Superior temporal gyrus (tissue), 1 donor: ENCODE results near the gene SLC34A3.
A peak's percentile ranks its signal among the peaks of the same experiment; 100 is the strongest.

Source experiments
- DNase-seq: peaks from one replicate; pipeline ENCODE4 v3.0.0-alpha.2; 2016; ENCODE audit errors: extremely low spot score

Gene SLC34A3

GRCh38 chr9:137217276-137218211, 13.2 kb upstream of the SLC34A3 start:
- DNase-seq: no peak

DNA sequence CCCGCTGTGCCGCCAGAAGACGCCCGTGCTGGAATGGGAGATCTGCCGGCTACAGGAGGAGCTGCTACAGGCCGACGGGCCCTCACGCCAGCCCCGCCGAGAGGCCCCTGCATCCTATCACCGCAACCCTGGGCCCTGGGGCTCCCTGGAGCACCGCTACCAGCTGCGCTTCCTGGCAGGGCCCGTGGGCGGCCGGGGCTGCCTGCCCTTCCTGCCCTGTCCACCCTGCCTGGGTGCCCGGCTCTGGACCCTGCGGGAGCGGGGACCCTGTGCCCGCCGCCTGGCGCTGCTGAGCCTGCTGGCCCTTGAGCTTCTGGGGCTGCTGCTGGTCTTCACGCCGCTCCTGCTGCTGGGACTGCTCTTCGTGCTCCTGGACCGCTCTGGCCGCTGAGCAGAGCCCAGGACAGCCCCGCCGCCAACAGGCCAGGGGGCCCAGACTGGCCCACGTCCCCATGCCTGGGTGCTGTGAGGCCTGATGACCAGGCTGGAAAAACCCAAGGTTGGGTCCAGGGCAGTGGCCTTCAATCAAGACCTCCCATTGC, 12.4 kb upstream of the SLC34A3 start:
- no peak for DNase-seq

- DNase-seq: no peak
Observed at GRCh38 chr9:137218754-137219271, 11.9 kb upstream of the SLC34A3 start.

DNA sequence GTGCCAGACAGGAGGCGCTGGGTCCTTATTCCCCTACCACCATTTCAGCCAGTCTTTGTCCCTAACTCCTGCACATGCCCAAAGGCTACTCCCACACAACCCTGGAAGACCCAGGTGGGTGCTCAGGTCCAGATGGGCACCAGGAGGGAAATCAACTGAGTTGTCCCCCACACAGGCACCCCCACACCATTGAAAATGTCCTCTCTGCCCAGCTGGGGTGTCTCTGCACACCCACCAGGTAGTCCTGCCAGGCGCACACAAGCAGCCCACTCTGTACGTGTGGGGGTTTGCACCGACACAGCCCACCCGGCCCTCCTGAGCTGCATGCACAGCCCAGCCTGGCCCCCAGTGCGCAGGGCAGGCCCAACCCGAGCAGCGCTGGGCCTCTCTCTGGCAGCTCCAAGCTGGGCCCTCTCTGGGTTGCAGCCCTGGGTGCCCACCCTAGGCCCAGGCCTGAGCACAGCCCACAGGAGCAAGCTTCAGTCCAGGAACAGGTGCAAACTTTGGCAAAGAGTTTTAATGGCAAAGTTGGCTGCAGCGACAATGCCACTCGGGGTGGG, 10.9 kb upstream of the SLC34A3 start:
- no peak for DNase-seq

DNA sequence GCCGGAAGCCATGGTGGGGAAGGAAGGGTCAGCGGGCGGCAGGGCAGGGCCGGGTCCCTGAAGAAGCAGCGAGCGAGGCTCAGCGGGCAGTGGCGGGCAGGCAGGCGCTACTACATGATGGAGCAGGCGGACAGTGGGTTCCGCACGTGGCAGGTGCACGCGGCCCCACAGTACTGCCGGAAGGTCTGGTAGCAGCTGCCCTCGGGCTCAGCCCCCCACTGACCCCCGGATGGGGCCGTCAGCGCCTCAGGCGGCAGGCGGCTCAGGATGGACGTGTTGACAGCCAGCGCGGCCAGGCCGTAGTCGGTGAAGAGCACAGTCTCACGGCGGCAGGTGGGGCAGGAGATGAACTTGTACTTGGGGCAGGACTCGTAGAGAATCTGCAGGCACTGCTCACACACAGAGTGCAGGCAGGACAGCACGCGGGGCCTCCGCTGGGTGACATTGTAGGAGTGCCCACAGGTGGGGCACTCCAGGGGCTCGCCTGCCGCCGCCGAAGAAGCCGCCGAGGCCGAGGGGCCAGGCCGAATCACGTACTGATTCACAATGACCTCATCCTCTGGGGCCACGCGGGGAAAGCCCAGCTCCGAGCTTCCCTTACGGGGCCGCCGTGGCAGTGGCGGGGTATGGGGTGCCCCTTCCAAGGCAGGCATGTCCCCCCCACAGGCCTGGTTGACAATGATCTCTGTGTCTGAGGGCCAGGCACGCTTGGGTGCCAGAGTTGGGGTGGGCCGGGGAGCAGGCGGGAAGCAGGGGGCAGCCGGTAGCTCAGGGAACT, 10.2 kb upstream of the SLC34A3 start:
- DNase-seq: no peak

DNA sequence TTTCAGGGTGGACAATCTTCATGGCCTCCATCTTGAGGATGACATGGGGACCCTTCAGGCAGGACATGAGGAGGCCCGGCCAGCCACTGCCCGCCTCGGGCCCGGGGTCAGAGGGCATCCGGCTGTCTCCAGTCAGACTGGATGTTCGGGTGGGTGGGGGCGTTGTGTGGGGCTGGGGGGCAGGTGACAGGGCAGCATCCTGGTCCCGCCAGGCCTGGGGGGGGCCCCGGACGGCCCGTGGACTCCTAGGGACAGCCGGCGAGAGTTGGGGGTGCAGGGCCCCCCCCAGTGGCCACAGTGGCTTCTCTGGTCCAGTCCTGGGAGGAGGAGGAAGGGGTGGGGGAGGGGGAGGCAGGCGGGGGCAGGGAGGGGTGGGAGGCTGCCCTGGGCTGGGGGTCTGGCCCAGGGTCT, 9.6 kb upstream of the SLC34A3 start:
- DNase-seq: no peak

- DNase-seq: no peak
Observed at GRCh38 chr9:137221506-137222111, 9.1 kb upstream of the SLC34A3 start.

- DNase-seq: no peak
Observed at GRCh38 chr9:137222190-137223077, 8.3 kb upstream of the SLC34A3 start, which contains the start of gene RNF208. TSS of gene RNF208 (minus strand) at chr9:137222240. CDS start at chr9:137221212, 1,028 bp downstream.

DNA sequence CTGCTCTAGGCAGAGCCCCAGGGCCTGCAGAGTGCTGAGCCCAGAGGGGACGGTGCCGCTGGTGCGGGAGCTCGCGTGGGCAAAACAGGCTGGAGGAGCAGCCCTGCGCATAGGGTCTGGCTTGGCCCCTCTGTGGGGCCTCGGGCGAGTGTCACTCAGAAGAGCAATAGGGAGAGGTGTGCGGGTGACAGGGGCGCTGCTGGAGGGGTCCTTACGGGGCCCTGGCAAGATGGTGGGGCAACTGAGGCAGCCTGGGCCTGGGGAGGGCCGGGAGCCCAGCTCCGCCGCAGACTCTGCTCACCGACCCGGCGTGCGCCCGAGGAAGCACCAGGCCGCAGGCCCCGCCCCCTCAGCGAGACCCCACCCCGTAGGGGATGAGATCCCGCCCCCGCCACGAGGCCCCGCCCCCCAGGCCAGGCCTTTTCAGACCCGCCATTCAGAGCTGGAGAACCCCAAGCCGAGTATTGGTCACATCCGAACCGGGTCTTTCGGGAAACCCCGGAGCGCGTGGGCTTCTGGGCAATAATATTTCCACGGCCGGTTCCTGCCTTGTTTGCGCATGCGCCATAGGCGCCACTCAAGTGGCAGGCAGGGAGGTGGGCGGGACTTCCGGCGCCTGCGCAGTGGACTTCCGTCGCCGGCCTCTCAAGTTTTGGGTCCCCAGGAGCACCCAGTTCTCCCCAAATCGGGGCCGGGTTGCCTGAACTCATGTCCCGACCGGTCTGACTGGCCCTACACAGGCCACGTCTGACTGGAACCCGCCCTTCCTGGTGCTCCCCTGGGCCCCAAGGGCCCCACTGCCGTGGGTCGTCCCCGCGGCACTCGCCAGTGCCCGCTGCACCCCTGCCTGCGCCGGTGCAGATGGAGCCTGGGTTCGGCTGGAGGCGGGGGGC, 7.4 kb upstream of the SLC34A3 start:
- DNase-seq: peak; percentile 98

- DNase-seq: no peak
Observed at GRCh38 chr9:137224830-137225694, 5.6 kb upstream of the SLC34A3 start, which contains the start of gene CYSRT1. TSS of gene CYSRT1 (plus strand) at chr9:137225174. CDS start at chr9:137225622, 448 bp downstream.

- DNase-seq: no peak
Observed at GRCh38 chr9:137225699-137226331, 4.9 kb upstream of the SLC34A3 start.

GRCh38 chr9:137226338-137227053, 4.2 kb upstream of the SLC34A3 start:
- no peak for DNase-seq

DNA sequence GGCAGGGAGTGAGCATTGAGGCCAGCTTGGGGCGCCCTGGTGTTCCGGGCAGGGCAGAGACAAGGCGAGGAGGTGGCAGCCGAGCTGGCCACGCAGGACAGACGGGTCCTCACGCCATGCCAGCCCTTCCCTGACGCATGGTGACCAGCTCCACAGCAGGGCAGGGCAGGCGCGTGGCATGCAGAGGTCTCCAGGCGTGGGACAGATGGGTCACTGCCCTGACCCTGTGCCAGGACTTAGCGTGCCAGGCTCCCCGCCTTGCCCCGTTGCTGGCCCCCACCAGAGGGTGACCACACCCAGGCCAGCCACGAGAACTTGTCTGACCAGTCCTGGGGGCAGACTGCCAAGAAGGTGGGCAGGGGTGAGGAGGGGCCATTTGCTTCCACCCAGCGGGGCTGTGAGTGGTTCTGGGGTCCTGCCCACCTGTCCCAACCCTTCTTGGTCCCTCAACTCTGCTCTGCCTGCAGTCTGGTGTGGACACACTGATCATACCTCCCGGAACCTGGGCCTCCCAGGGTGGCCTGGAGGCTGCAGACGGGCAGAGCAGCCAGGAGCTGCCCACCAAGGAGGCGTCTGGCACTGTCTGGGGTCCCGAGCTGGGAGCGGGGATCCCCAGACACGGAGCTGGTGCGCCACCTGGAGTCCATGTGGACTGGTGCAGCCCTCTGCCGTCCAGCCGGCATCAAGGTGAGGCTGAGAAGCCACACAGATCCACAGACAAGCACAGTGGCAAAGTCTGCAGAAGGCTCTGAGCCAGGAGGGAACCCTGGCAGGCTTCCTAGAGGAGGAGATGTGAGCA, 3.4 kb upstream of the SLC34A3 start, which contains the start of gene RNF224:
RNF224 (plus strand) TSS at position 449 of the 799 bp plus-strand sequence. CDS start 834 bp downstream, outside the sequence.
- peak; percentile 72 for DNase-seq

DNA sequence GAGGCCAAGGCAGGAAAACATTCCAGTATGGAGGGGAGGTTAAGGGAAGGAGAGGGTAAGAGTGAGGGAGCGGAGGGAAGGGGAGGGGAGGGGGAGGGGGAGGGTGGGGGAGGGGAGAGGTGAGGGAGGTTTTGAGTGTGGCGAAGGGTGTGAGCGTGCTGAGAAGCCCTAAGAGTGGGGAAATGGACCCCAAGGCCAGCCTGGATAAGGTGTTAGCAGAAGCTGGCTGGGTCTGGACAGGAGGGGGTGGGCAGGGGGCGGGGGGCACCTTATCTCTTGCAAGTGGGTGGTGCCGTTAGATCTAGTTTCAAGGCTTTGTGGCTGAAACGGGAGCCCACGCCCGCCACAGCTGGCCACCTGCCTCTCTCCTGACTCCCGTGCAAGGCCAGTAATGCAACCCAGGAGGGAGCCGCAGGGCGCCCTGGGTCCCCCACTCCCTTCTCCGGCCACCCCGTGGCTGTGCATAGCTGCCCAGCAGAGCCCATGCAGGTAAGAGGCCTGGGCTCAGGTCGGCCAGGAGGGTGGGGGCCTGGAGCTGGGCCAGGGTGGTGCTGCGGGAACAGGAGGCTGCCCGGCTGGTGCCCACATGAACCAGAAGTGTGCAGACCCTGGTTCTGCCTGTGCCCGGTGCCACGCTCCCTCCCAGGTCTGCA, 2.7 kb upstream of the SLC34A3 start:
- no peak for DNase-seq

GRCh38 chr9:137228506-137228967, 2.2 kb upstream of the SLC34A3 start:
- DNase-seq: no peak
